Stimulated activated naive B cell treated with anti-CD40 and anti-IgM and Interleukin-4, amounts not matched to agents 10 μg/mL and 1 μg/mL and 100 μg/mL, for 72 hours (primary cell): ENCODE data around the gene CHRM2.

Source experiments
- ATAC-seq, 2 donors: fragments of 150-1000 bp; cut with Tn5 transposase; replicated peaks; 2 replicates each; pipeline ENCODE4 v1.10.0; 2021; ENCODE audit warnings: moderate library complexity in 1 of 2
- DNase-seq: peaks from one replicate; pipeline ENCODE4 v3.0.0; 2021
- H3K27ac Mint-ChIP-seq: one replicate; pipeline ENCODE4 v1.8.0; 2022; ENCODE audit warnings: mild to moderate bottlenecking, mixed read lengths
- H3K27me3 Mint-ChIP-seq, 2 donors: one replicate each; pipeline ENCODE4 v1.8.0; 2022; ENCODE audit warnings: mixed read lengths in 2 of 2
- H3K36me3 Mint-ChIP-seq, 2 donors: one replicate each; pipeline ENCODE4 v1.8.0; 2022; ENCODE audit warnings: mixed read lengths in 2 of 2, mild to moderate bottlenecking in 1 of 2
- H3K4me1 Mint-ChIP-seq, 2 donors: one replicate each; pipeline ENCODE4 v1.8.0; 2022; ENCODE audit warnings: mixed read lengths in 2 of 2, mild to moderate bottlenecking in 1 of 2
- H3K4me3 Mint-ChIP-seq, 2 donors: one replicate each; pipeline ENCODE4 v1.8.0; 2022; ENCODE audit warnings: mild to moderate bottlenecking in 2 of 2, mixed read lengths in 2 of 2, moderate library complexity in 1 of 2
- H3K9me3 Mint-ChIP-seq, 2 donors: one replicate each; pipeline ENCODE4 v1.8.0; 2022; ENCODE audit warnings: mixed read lengths in 2 of 2, mild to moderate bottlenecking in 1 of 2

CHRM2 gene

GRCh38 chr7:137003566-137003965, 135.1 kb downstream of the CHRM2 start:
- H3K9me3 Mint-ChIP-seq, result peaks cover 0 to 2% of the 10 kb centered on the region in 2 donors
- H3K27me3 Mint-ChIP-seq, result no peaks in the 10 kb centered on the region
- no peak overlapping the region for H3K4me3 Mint-ChIP-seq
- no peaks in the 10 kb centered on the region for H3K4me1 Mint-ChIP-seq
- ATAC-seq (no peak), DNase-seq (no peak)
- H3K27ac Mint-ChIP-seq, result no peak overlapping the region
- H3K36me3 Mint-ChIP-seq, result no peaks in the 10 kb centered on the region

- H3K27ac Mint-ChIP-seq, result no peak overlapping the region
- H3K9me3 Mint-ChIP-seq, result peaks cover 0 to 2% of the 10 kb centered on the region in 2 donors
- no peaks in the 10 kb centered on the region for H3K27me3 Mint-ChIP-seq
- DNase-seq (no peak), ATAC-seq (no peak)
- no peaks in the 10 kb centered on the region for H3K4me1 Mint-ChIP-seq
- no peak overlapping the region for H3K4me3 Mint-ChIP-seq
- H3K36me3 Mint-ChIP-seq, result no peaks in the 10 kb centered on the region
These were observed 137.4 kb downstream of the CHRM2 start for GRCh38 chr7:137005873-137006272.

GRCh38 chr7:137006293-137006692, 137.8 kb downstream of the CHRM2 start:
- Mint-ChIP-seq H3K9me3 (peaks cover 0 to 2% of the 10 kb centered on the region in 2 donors), H3K4me1 (no peaks in the 10 kb centered on the region), H3K36me3 (no peaks in the 10 kb centered on the region), H3K27ac (no peak overlapping the region), H3K27me3 (no peaks in the 10 kb centered on the region), H3K4me3 (no peak overlapping the region)
- DNase-seq (no peak), ATAC-seq (no peak)

- Mint-ChIP-seq H3K36me3 (no peaks in the 10 kb centered on the region), H3K27me3 (no peaks in the 10 kb centered on the region), H3K4me3 (no peak overlapping the region), H3K4me1 (no peaks in the 10 kb centered on the region), H3K9me3 (peaks cover 0 to 2% of the 10 kb centered on the region in 2 donors), H3K27ac (no peak overlapping the region)
- ATAC-seq (no peak), DNase-seq (no peak)
These were observed 138.7 kb downstream of the CHRM2 start for GRCh38 chr7:137007001-137007694.

GRCh38 chr7:137009404-137009803, 141.0 kb downstream of the CHRM2 start:
- H3K9me3 Mint-ChIP-seq, result no peaks in the 10 kb centered on the region
- no peak overlapping the region for H3K27ac Mint-ChIP-seq
- H3K36me3 Mint-ChIP-seq, result no peaks in the 10 kb centered on the region
- H3K4me3 Mint-ChIP-seq, result no peak overlapping the region
- no peaks in the 10 kb centered on the region for H3K27me3 Mint-ChIP-seq
- no peak for ATAC-seq
- no peaks in the 10 kb centered on the region for H3K4me1 Mint-ChIP-seq
- DNase-seq, result no peak

GRCh38 chr7:137015015-137015414, 146.6 kb downstream of the CHRM2 start:
- Mint-ChIP-seq H3K4me1 (no peaks in the 10 kb centered on the region), H3K27me3 (no peaks in the 10 kb centered on the region), H3K9me3 (peaks cover 0 to 2% of the 10 kb centered on the region in 2 donors), H3K27ac (no peak overlapping the region), H3K4me3 (no peak overlapping the region), H3K36me3 (no peaks in the 10 kb centered on the region)
- ATAC-seq (no peak), DNase-seq (no peak)

GRCh38 chr7:137017221-137017620, 148.8 kb downstream of the CHRM2 start:
- ATAC-seq (no peak), DNase-seq (no peak)
- no peaks in the 10 kb centered on the region for H3K36me3 Mint-ChIP-seq
- no peak overlapping the region for H3K27ac Mint-ChIP-seq
- peaks cover 0 to 2% of the 10 kb centered on the region in 2 donors for H3K9me3 Mint-ChIP-seq
- H3K4me3 Mint-ChIP-seq, result no peak overlapping the region
- H3K4me1 Mint-ChIP-seq, result no peaks in the 10 kb centered on the region
- H3K27me3 Mint-ChIP-seq, result no peaks in the 10 kb centered on the region

GRCh38 chr7:137018468-137018867, 150.0 kb downstream of the CHRM2 start:
- H3K36me3 Mint-ChIP-seq, result no peaks in the 10 kb centered on the region
- H3K9me3 Mint-ChIP-seq, result peaks cover 0 to 2% of the 10 kb centered on the region in 2 donors
- H3K4me3 Mint-ChIP-seq, result no peak overlapping the region
- H3K4me1 Mint-ChIP-seq, result no peaks in the 10 kb centered on the region
- ATAC-seq (no peak), DNase-seq (no peak)
- no peaks in the 10 kb centered on the region for H3K27me3 Mint-ChIP-seq
- H3K27ac Mint-ChIP-seq, result no peak overlapping the region

GRCh38 chr7:137020351-137020750, 151.9 kb downstream of the CHRM2 start:
- no peak for DNase-seq
- ATAC-seq, result no peak
- H3K4me3 Mint-ChIP-seq, result no peak overlapping the region
- peaks cover 0 to 1% of the 10 kb centered on the region in 2 donors for H3K9me3 Mint-ChIP-seq
- no peaks in the 10 kb centered on the region for H3K4me1 Mint-ChIP-seq
- H3K27me3 Mint-ChIP-seq, result no peaks in the 10 kb centered on the region
- H3K36me3 Mint-ChIP-seq, result no peaks in the 10 kb centered on the region
- no peak overlapping the region for H3K27ac Mint-ChIP-seq

GRCh38 chr7:137025469-137026175, 157.2 kb downstream of the CHRM2 start:
- Mint-ChIP-seq H3K9me3 (peaks cover 5 to 7% of the 10 kb centered on the region in 2 donors), H3K4me1 (no peaks in the 10 kb centered on the region), H3K27ac (no peak overlapping the region), H3K4me3 (no peak overlapping the region), H3K27me3 (no peaks in the 10 kb centered on the region), H3K36me3 (no peaks in the 10 kb centered on the region)
- DNase-seq, result no peak
- ATAC-seq, result no peak

GRCh38 chr7:137026176-137026500, 157.7 kb downstream of the CHRM2 start:
- DNase-seq (no peak), ATAC-seq (no peak)

GRCh38 chr7:137032436-137032835, 164.0 kb downstream of the CHRM2 start:
- H3K27me3 Mint-ChIP-seq, result no peaks in the 10 kb centered on the region
- no peak overlapping the region for H3K27ac Mint-ChIP-seq
- H3K4me1 Mint-ChIP-seq, result no peaks in the 10 kb centered on the region
- no peak for ATAC-seq
- no peak overlapping the region for H3K4me3 Mint-ChIP-seq
- H3K36me3 Mint-ChIP-seq, result no peaks in the 10 kb centered on the region
- H3K9me3 Mint-ChIP-seq, result peaks cover 4 to 5% of the 10 kb centered on the region in 2 donors
- no peak for DNase-seq

More at GRCh38 chr7:137026176-137026500, 157.7 kb downstream of the CHRM2 start:
- Mint-ChIP-seq H3K9me3 (peaks cover 5 to 7% of the 10 kb centered on the region in 2 donors), H3K36me3 (no peaks in the 10 kb centered on the region), H3K27me3 (no peaks in the 10 kb centered on the region), H3K4me1 (no peaks in the 10 kb centered on the region), H3K4me3 (no peak overlapping the region), H3K27ac (no peak overlapping the region)

- Mint-ChIP-seq H3K36me3 (no peaks in the 10 kb centered on the region), H3K27me3 (no peaks in the 10 kb centered on the region), H3K4me1 (no peaks in the 10 kb centered on the region), H3K9me3 (peaks cover 3 to 5% of the 10 kb centered on the region in 2 donors), H3K27ac (no peak overlapping the region), H3K4me3 (no peak overlapping the region)
- no peak for DNase-seq
- no peak for ATAC-seq
These were observed 168.3 kb downstream of the CHRM2 start for GRCh38 chr7:137036768-137037167.

- no peak for DNase-seq
- Mint-ChIP-seq H3K36me3 (no peaks in the 10 kb centered on the region), H3K4me3 (no peak overlapping the region), H3K9me3 (peaks cover 0 to 5% of the 10 kb centered on the region in 2 donors), H3K27ac (no peak overlapping the region), H3K27me3 (no peaks in the 10 kb centered on the region), H3K4me1 (no peaks in the 10 kb centered on the region)
- ATAC-seq, result no peak
These were observed 170.3 kb downstream of the CHRM2 start for GRCh38 chr7:137038706-137039105.

GRCh38 chr7:137040745-137041144, 172.3 kb downstream of the CHRM2 start:
- Mint-ChIP-seq H3K27me3 (no peaks in the 10 kb centered on the region), H3K27ac (no peak overlapping the region), H3K9me3 (peaks cover 0 to 4% of the 10 kb centered on the region in 2 donors), H3K36me3 (no peaks in the 10 kb centered on the region), H3K4me1 (no peaks in the 10 kb centered on the region), H3K4me3 (no peak overlapping the region)
- ATAC-seq, result no peak
- DNase-seq, result no peak
